ENCODE results near the gene CES5A. TPM values are rescaled to one million over a fixed set of nuclear protein-coding genes. Genes with fewer than 3 reads are reported as not detected.
"Not testable (repeated sequence)": the region's sequence is repeated elsewhere in the genome, so short reads cannot be mapped to it uniquely, and the experiment has no call there.

CES5A gene
- total and polyA plus RNA-seq, 11 donors = 0.10 to 0.51 (median 0.20) TPM; not detected in 8

DNA sequence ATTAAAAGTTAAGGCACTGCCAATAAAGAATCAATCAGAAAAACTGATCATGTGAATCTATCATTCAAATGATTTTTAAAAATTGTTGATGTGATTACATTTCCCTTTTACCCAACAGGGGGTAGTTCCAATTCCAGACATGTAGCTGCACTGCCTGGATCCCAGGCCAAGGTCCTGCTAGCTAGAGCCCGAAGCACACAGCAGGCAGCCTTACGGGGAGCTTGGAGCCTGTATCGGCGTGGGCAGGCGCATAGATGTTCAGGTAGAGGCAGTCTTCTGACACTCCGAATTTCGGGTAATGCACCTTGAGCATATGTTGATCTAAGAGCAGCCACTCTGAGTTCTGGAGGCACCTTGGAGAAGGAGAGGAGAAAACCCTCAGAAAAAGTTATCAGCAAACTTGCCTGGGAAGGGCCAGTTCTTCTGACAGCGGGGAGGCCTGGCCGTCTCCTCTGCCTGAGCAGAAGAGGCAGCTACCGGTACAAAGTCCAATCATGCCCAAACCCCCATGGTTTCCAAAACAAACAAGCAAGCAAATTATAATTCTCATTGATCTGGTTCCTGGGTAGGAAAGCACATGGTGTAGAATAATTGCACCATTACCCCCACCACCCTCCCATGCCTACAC is 3.6 kb downstream of the CES5A start:
- peaks cover 0 to 17% (median 0%) of the 10 kb centered on the region in 9 donors for H3K27me3 ChIP-seq
- ATAC-seq = no peak

DNA sequence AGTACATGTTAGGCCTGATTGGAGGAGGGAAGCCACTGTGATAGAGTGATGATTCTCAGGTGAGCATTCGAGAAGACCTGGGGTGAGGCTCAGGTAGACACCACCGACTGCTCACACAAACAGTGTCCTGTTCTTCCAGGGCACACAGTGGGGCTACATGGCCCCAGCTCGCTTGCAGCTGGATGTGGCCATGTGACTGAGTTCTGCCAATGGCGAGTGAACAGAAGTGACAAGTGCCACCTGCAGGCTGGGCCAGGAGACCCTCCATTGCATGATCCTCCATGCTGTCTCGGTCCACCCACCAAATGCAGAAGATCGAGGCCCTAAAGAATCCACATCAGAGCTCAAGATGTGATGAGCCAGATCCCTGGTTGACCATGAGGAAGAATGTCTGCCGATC is 6.2 kb downstream of the CES5A start:
- intact Hi-C loops (cut with DNase I) = no loop called here
- TF ChIP-seq POLR2A (IDR thresholded peaks at IDR 0.05) = no peak
- TF ChIP-seq, protein P1, sequence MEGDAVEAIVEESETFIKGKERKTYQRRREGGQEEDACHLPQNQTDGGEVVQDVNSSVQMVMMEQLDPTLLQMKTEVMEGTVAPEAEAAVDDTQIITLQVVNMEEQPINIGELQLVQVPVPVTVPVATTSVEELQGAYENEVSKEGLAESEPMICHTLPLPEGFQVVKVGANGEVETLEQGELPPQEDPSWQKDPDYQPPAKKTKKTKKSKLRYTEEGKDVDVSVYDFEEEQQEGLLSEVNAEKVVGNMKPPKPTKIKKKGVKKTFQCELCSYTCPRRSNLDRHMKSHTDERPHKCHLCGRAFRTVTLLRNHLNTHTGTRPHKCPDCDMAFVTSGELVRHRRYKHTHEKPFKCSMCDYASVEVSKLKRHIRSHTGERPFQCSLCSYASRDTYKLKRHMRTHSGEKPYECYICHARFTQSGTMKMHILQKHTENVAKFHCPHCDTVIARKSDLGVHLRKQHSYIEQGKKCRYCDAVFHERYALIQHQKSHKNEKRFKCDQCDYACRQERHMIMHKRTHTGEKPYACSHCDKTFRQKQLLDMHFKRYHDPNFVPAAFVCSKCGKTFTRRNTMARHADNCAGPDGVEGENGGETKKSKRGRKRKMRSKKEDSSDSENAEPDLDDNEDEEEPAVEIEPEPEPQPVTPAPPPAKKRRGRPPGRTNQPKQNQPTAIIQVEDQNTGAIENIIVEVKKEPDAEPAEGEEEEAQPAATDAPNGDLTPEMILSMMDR (IDR thresholded peaks at IDR 0.05) = no peak
- ATAC-seq (no peak), DNase-seq (no peak)
- Histone ChIP-seq H3K9me3 (no peaks in the 10 kb centered on the region), H3K27me3 (peaks cover 0 to 7% (median 0%) of the 10 kb centered on the region in 9 donors), H3K27ac (no peak overlapping the region), H3K4me1 (no peaks in the 10 kb centered on the region), H3K4me3 (no peak overlapping the region), H3K36me3 (no peaks in the 10 kb centered on the region)
- WGBS, 4 donors = 84 to 90% (median 86%) methylated on average over 5 to 7 of the region's 7 CpGs

More for the DNA sequence above, 3.6 kb downstream of the CES5A start:
- intact Hi-C loops (cut with DNase I) = no loop called here
- DNase-seq = no peak
- H3K4me3 ChIP-seq = no peak overlapping the region
- no peaks in the 10 kb centered on the region for H3K36me3 ChIP-seq
- TF ChIP-seq POLR2A (IDR thresholded peaks at IDR 0.05) = no peak
- TF ChIP-seq, protein P1 (IDR thresholded peaks at IDR 0.05) = no peak
- no peaks in the 10 kb centered on the region for H3K9me3 ChIP-seq
- no peaks in the 10 kb centered on the region for H3K4me1 ChIP-seq
- WGBS, 4 donors = 85 to 87% (median 85%) methylated on average over 10 of the region's 10 CpGs
- H3K27ac ChIP-seq = no peak overlapping the region

DNA sequence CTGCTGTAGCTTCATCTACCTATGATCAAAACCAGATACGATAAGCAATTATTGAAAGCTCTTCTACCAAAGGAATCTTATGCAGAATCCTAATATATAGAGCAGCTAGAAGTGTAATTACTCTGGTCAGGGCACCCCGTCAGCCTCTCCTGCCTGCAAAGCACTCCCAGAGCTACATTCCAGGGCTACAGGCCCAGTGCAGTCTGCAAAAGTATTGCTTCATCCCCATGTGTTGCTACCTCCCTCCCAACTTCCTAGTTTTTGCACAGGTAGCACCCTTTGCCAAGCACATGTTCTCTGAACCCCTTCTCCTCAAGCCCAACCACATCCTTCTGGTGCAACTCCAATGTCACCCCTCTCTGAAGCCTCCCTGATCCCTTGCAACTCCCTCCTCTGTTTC is 7.0 kb downstream of the CES5A start:
- Histone ChIP-seq H3K27ac (no peak overlapping the region), H3K4me1 (no peaks in the 10 kb centered on the region), H3K4me3 (no peak overlapping the region), H3K27me3 (peaks cover 0 to 11% (median 0%) of the 10 kb centered on the region in 9 donors), H3K36me3 (no peaks in the 10 kb centered on the region), H3K9me3 (no peaks in the 10 kb centered on the region)
- intact Hi-C loops (cut with DNase I) = no loop called here
- ATAC-seq (no peak), DNase-seq (no peak)
- 69 to 91% (median 84%) methylated on average over 2 of the region's 2 CpGs for WGBS, 4 donors
- no peak for TF ChIP-seq POLR2A (IDR thresholded peaks at IDR 0.05)
- TF ChIP-seq, protein P1 (IDR thresholded peaks at IDR 0.05) = no peak

DNA sequence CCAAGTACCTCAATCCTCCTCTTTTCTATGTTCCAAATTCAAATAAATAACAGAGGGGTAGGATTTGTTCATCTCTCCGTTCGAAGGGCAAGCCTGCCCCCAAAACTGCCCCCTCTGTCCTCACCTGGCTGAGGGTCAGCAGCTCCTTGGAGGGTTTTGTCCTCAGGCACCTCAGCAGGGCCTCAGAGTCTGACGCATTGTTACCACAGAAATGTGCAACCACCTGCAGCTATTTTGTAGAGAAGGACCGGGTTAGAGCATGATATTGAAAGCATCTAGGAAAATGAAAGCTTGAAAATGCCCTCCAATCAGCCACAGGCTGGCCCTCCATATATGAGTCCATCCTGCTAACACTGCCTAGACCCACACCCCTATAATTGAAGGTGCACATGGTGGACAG is 13.9 kb downstream of the CES5A start:
- Histone ChIP-seq H3K4me1 (no peaks in the 10 kb centered on the region), H3K9me3 (no peaks in the 10 kb centered on the region), H3K4me3 (no peak overlapping the region), H3K27ac (no peak overlapping the region), H3K27me3 (peaks cover 0 to 14% (median 0%) of the 10 kb centered on the region in 9 donors), H3K36me3 (no peaks in the 10 kb centered on the region)
- intact Hi-C loops (cut with DNase I) = no loop called here
- ATAC-seq (no peak), DNase-seq (no peak)
- no peak for TF ChIP-seq POLR2A (IDR thresholded peaks at IDR 0.05)
- TF ChIP-seq, protein P1 (IDR thresholded peaks at IDR 0.05) = no peak
- 80 to 87% (median 85%) methylated on average over 4 of the region's 4 CpGs for WGBS, 4 donors

DNA sequence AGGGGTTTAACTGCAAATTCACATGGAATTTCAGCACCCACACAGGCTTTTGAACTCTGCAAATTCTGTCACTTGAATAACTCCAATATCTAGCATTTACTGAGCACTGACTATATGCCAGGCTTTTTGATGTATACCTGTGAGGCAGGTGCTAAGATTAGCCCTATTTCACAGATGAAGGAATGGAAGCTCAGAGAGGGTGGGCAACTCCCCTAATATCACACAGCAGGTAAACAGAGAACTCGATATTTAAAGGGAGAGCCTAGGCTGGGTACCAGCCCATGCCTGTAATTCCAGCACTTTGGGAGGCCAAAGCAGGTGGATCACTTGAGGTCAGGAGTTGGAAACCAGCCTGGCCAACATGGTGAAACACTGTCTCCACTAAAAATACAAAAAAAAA is 17.5 kb downstream of the CES5A start:
- ATAC-seq; H3K4me3 ChIP-seq; H3K36me3 ChIP-seq; intact Hi-C loops (cut with DNase I); H3K4me1 ChIP-seq; H3K9me3 ChIP-seq; DNase-seq; H3K27ac ChIP-seq; H3K27me3 ChIP-seq: not testable (repeated sequence)
- WGBS, 4 donors = 64 to 88% (median 80%) methylated on average over 1 of the region's 1 CpG

Measured in heart left ventricle (tissue), 16 donors.